SK-N-SH treated with all-trans-retinoic acid at 6 μM for 48 hours (cell line): Measurements from ENCODE around the gene POLD1.
"Not testable (repeated sequence)": the region's sequence is repeated elsewhere in the genome, so short reads cannot be mapped to it uniquely, and the experiment has no call there.

ENCODE experiments used
- ATAC-seq: fragments of 200-7000 bp; cut with Tn5 transposase; 3 replicates; pipeline ENCODE4 v1.9.1; 2020; ENCODE audit warnings: mild to moderate bottlenecking, moderate library complexity
- ARNTL ChIP-seq: fragments of 450-650 bp; formaldehyde crosslinking; IDR thresholded peaks from 2 replicates; pipeline ENCODE4 v1.5.0; 2020; ENCODE audit warnings: low read depth, mild to moderate bottlenecking, moderate library complexity, borderline replicate concordance
- BACH2 ChIP-seq: fragments of 250-450 bp; sonication (Bioruptor Pico); IDR thresholded peaks from 2 replicates; pipeline ENCODE4 v1.9.0; 2021; ENCODE audit warnings: mild to moderate bottlenecking, borderline replicate concordance
- CSDC2 ChIP-seq: fragments of 250-450 bp; sonication (Bioruptor Pico); IDR thresholded peaks from 2 replicates; pipeline ENCODE4 v1.5.0; 2020; ENCODE audit warnings: mild to moderate bottlenecking, moderate library complexity
- ESRRG ChIP-seq: fragments of 250-450 bp; sonication (Bioruptor Pico); IDR thresholded peaks from 2 replicates; pipeline ENCODE4 v1.6.1; 2021; ENCODE audit warnings: mild to moderate bottlenecking
- PPARA ChIP-seq: fragments of 250-450 bp; sonication (Bioruptor Pico); IDR thresholded peaks from 2 replicates; pipeline ENCODE4 v1.5.0; 2020; ENCODE audit warnings: mild to moderate bottlenecking, borderline replicate concordance
- SNAI2 ChIP-seq: fragments of 250-450 bp; sonication (Bioruptor Pico); IDR thresholded peaks from 2 replicates; pipeline ENCODE4 v1.5.0; 2020; ENCODE audit warnings: mild to moderate bottlenecking, moderate library complexity
- TCF4 ChIP-seq: fragments of 250-450 bp; sonication (Bioruptor Pico); IDR thresholded peaks from 2 replicates; pipeline ENCODE4 v1.8.0; 2021; ENCODE audit warnings: mild to moderate bottlenecking, moderate library complexity, borderline replicate concordance
- TOX ChIP-seq: fragments of 250-450 bp; sonication (Bioruptor Pico); IDR thresholded peaks from 2 replicates; pipeline ENCODE4 v1.8.0; 2021; ENCODE audit warnings: mild to moderate bottlenecking, moderate library complexity, borderline replicate concordance
- ZC3H10 ChIP-seq: fragments of 250-450 bp; sonication (Bioruptor Pico); IDR thresholded peaks from 2 replicates; pipeline ENCODE4 v1.5.1; 2021; ENCODE audit warnings: mild to moderate bottlenecking, moderate library complexity
- ZFP3 ChIP-seq: fragments of 250-450 bp; sonication (Bioruptor Pico); IDR thresholded peaks from 2 replicates; pipeline ENCODE4 v1.5.0; 2020; ENCODE audit warnings: mild to moderate bottlenecking, moderate library complexity
- ZNF565 ChIP-seq: fragments of 450-650 bp; formaldehyde crosslinking; conservative IDR thresholded peaks from 2 replicates; pipeline ENCODE4 v1.5.0; 2020; ENCODE audit warnings: low read depth, mild to moderate bottlenecking, moderate library complexity
- ZNF70 ChIP-seq: fragments of 450-650 bp; formaldehyde crosslinking; IDR thresholded peaks from 2 replicates; pipeline ENCODE4 v1.5.0; 2020; ENCODE audit warnings: mild to moderate bottlenecking, moderate library complexity
- ZNF8 ChIP-seq: fragments of 450-650 bp; formaldehyde crosslinking; IDR thresholded peaks from 2 replicates; pipeline ENCODE4 v1.5.0; 2020; ENCODE audit warnings: mild to moderate bottlenecking, moderate library complexity
- TF ChIP-seq, protein P1 (sequence below): fragments of 250-450 bp; sonication (Bioruptor Pico); IDR thresholded peaks from 2 replicates; pipeline ENCODE4 v1.8.0; 2021; ENCODE audit warnings: low read depth, mild to moderate bottlenecking, moderate library complexity, borderline replicate concordance
- TF ChIP-seq, protein P2 (sequence below): fragments of 250-450 bp; sonication (Bioruptor Pico); IDR thresholded peaks from 2 replicates; pipeline ENCODE4 v1.5.1; 2020; ENCODE audit warnings: low read depth, mild to moderate bottlenecking, moderate library complexity
- TF ChIP-seq, protein P3 (sequence below): fragments of 250-450 bp; sonication (Bioruptor Pico); IDR thresholded peaks from 2 replicates; pipeline ENCODE4 v1.5.0; 2020; ENCODE audit warnings: mild to moderate bottlenecking, moderate library complexity
- TF ChIP-seq, protein P4 (sequence below): fragments of 250-450 bp; sonication (Bioruptor Pico); IDR thresholded peaks from 2 replicates; pipeline ENCODE4 v1.5.1; 2021; ENCODE audit warnings: mild to moderate bottlenecking, moderate library complexity

POLD1 gene

DNA sequence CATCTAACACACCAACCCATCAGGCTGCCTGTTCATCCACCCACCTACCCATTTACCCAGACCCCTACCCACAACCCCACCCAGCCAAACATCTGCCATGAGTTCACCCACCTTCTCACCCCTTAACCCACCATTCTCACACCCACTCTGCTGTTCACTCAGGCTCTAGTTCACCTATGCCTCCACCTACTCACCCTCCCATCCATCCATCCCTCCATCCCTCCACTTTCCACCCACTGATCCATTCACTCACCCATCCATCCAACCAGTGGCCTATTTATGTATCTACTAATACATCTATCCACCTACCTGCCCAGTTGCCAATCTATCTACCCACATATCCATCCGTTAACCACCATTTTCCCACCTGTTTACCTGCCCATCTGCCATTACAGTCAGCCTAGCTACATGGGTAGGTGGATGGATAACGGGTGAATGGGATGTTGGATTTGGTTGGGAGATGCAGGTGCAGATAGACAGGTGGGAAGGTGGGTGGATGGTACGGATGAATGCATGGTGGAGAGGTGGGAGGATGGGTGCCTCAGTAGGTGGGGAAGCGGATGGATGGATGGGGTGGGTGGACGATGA is 53.8 kb downstream of the POLD1 start:
- TF ChIP-seq TCF4 (no peak), ESRRG (CRISPR knock-in tag) (no peak), BACH2 (CRISPR knock-in tag) (no peak), CSDC2 (no peak)
- TF ChIP-seq, protein P1, sequence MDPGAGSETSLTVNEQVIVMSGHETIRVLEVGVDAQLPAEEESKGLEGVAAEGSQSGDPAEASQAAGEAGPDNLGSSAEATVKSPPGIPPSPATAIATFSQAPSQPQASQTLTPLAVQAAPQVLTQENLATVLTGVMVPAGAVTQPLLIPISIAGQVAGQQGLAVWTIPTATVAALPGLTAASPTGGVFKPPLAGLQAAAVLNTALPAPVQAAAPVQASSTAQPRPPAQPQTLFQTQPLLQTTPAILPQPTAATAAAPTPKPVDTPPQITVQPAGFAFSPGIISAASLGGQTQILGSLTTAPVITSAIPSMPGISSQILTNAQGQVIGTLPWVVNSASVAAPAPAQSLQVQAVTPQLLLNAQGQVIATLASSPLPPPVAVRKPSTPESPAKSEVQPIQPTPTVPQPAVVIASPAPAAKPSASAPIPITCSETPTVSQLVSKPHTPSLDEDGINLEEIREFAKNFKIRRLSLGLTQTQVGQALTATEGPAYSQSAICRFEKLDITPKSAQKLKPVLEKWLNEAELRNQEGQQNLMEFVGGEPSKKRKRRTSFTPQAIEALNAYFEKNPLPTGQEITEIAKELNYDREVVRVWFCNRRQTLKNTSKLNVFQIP = no peak
- no peak for ATAC-seq

DNA sequence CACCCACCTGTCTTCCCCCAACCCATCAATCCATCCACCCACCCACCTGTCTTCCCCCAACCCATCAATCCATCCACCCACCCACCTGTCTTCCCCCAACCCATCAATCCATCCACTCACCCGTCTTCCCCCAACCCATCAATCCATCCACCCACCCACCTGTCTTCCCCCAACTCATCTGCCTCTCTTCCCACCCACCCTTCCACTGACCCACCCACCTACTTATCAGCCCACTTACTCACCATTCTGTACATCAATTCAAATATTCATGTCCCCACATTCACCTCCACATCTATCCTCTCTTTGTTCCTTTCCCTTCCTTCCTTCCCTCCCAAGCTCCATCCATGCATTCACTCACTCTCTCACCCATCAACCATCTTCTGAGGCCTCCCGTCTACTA is 55.0 kb downstream of the POLD1 start:
- not testable (repeated sequence) for ATAC-seq

DNA sequence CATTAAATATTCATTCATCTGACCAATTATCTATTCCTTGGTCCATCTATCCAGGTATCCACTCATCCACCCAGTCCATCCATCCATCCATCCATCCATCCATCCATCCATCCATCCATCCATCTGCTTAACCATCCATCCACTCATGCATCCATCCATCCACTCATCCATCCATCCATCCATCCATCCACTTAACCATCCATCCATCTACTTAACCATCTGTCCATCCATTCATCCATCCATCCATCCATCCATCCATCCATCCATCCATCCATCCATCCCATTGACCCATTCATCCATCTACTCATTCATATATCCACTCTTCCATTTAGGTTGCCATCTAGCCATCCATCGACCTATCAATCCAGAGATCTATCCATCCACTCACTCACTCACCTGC is 59.9 kb downstream of the POLD1 start:
- TF ChIP-seq ZFP3 (CRISPR knock-in tag) (no peak), SNAI2 (CRISPR knock-in tag) (no peak), ZNF70 (CRISPR knock-in tag) (no peak), BACH2 (CRISPR knock-in tag) (no peak), TCF4 (no peak), TOX (no peak), ZC3H10 (CRISPR knock-in tag) (no peak)
- TF ChIP-seq, protein P2, sequence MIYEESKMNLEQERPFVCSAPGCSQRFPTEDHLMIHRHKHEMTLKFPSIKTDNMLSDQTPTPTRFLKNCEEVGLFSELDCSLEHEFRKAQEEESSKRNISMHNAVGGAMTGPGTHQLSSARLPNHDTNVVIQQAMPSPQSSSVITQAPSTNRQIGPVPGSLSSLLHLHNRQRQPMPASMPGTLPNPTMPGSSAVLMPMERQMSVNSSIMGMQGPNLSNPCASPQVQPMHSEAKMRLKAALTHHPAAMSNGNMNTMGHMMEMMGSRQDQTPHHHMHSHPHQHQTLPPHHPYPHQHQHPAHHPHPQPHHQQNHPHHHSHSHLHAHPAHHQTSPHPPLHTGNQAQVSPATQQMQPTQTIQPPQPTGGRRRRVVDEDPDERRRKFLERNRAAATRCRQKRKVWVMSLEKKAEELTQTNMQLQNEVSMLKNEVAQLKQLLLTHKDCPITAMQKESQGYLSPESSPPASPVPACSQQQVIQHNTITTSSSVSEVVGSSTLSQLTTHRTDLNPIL = no peak
- TF ChIP-seq, protein P3, sequence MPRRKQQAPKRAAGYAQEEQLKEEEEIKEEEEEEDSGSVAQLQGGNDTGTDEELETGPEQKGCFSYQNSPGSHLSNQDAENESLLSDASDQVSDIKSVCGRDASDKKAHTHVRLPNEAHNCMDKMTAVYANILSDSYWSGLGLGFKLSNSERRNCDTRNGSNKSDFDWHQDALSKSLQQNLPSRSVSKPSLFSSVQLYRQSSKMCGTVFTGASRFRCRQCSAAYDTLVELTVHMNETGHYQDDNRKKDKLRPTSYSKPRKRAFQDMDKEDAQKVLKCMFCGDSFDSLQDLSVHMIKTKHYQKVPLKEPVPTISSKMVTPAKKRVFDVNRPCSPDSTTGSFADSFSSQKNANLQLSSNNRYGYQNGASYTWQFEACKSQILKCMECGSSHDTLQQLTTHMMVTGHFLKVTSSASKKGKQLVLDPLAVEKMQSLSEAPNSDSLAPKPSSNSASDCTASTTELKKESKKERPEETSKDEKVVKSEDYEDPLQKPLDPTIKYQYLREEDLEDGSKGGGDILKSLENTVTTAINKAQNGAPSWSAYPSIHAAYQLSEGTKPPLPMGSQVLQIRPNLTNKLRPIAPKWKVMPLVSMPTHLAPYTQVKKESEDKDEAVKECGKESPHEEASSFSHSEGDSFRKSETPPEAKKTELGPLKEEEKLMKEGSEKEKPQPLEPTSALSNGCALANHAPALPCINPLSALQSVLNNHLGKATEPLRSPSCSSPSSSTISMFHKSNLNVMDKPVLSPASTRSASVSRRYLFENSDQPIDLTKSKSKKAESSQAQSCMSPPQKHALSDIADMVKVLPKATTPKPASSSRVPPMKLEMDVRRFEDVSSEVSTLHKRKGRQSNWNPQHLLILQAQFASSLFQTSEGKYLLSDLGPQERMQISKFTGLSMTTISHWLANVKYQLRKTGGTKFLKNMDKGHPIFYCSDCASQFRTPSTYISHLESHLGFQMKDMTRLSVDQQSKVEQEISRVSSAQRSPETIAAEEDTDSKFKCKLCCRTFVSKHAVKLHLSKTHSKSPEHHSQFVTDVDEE (CRISPR knock-in tag) = no peak
- TF ChIP-seq, protein P1 = no peak
- ATAC-seq = no peak

DNA sequence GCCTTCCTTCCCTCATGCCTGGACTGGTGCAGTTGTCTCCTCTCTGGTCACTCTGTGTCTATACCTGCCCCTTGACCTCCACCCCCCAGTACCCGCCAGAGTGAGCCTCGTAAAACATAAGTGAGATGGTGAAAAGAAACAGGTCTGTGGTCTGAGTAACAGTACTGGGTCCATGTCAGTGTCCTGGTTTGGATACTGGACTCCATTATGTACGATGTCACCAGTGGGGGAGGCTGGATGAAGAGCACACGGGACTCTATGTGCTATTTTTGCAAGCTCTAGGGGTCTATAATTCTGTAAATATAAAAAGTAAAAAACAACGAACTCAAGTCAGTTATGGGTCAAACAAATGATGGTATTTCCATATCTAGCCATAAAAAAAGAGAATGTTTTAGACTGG is 62.9 kb downstream of the POLD1 start:
- no peak for ATAC-seq
- TF ChIP-seq, protein P2 = no peak
- TF ChIP-seq PPARA (CRISPR knock-in tag) = no peak
- TF ChIP-seq, protein P4, sequence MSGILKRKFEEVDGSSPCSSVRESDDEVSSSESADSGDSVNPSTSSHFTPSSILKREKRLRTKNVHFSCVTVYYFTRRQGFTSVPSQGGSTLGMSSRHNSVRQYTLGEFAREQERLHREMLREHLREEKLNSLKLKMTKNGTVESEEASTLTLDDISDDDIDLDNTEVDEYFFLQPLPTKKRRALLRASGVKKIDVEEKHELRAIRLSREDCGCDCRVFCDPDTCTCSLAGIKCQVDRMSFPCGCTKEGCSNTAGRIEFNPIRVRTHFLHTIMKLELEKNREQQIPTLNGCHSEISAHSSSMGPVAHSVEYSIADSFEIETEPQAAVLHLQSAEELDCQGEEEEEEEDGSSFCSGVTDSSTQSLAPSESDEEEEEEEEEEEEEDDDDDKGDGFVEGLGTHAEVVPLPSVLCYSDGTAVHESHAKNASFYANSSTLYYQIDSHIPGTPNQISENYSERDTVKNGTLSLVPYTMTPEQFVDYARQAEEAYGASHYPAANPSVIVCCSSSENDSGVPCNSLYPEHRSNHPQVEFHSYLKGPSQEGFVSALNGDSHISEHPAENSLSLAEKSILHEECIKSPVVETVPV (CRISPR knock-in tag) = no peak
- TF ChIP-seq ZNF565 (CRISPR knock-in tag) = no peak
- no peak for TF ChIP-seq SNAI2 (CRISPR knock-in tag)
- TF ChIP-seq ARNTL (CRISPR knock-in tag) = no peak
- no peak for TF ChIP-seq ZNF8 (CRISPR knock-in tag)
